GM12872 (cell line): ENCODE measurements around the gene RANBP10.

Experiments used
- CTCF ChIP-seq: IDR thresholded peaks from 3 replicates; pipeline ENCODE4 v1.5.1; 2011; ENCODE audit warnings: low read depth, mild to moderate bottlenecking, low read length, moderate library complexity; ENCODE audit not compliant: insufficient read depth

Gene RANBP10

GRCh38 chr16:67806428-67807147, at the start of gene RANBP10, which contains the start of gene TSNAXIP1:
TSS of gene RANBP10 (minus strand) at chr16:67806560. CDS start at chr16:67806536, 24 bp downstream.
TSS of gene TSNAXIP1 (plus strand) at chr16:67806889. CDS start at chr16:67807150, 261 bp downstream.
- no peak for TF ChIP-seq CTCF

- no peak for TF ChIP-seq CTCF
These were observed 49.4 kb upstream of the RANBP10 start for GRCh38 chr16:67855789-67856188.

- no peak for TF ChIP-seq CTCF
These were observed 47.3 kb upstream of the RANBP10 start for GRCh38 chr16:67853670-67854069.

- TF ChIP-seq CTCF, result no peak
These were observed 41.8 kb upstream of the RANBP10 start for GRCh38 chr16:67848118-67848517.

- TF ChIP-seq CTCF, result no peak
These were observed 40.9 kb upstream of the RANBP10 start, which contains the start of gene CENPT for GRCh38 chr16:67847064-67847861. TSS of gene CENPT (minus strand) at chr16:67847693. CDS start at chr16:67833859, 13,834 bp downstream.

GRCh38 chr16:67846320-67847063, 40.1 kb upstream of the RANBP10 start, which contains the start of gene NUTF2:
TSS of gene NUTF2 (plus strand) at chr16:67846933. CDS start at chr16:67865131, 18,198 bp downstream.
- no peak for TF ChIP-seq CTCF

- no peak for TF ChIP-seq CTCF
These were observed 39.6 kb upstream of the RANBP10 start for GRCh38 chr16:67846063-67846319.
